ENCODE measurements around the gene FADD.

The FADD gene

DNA sequence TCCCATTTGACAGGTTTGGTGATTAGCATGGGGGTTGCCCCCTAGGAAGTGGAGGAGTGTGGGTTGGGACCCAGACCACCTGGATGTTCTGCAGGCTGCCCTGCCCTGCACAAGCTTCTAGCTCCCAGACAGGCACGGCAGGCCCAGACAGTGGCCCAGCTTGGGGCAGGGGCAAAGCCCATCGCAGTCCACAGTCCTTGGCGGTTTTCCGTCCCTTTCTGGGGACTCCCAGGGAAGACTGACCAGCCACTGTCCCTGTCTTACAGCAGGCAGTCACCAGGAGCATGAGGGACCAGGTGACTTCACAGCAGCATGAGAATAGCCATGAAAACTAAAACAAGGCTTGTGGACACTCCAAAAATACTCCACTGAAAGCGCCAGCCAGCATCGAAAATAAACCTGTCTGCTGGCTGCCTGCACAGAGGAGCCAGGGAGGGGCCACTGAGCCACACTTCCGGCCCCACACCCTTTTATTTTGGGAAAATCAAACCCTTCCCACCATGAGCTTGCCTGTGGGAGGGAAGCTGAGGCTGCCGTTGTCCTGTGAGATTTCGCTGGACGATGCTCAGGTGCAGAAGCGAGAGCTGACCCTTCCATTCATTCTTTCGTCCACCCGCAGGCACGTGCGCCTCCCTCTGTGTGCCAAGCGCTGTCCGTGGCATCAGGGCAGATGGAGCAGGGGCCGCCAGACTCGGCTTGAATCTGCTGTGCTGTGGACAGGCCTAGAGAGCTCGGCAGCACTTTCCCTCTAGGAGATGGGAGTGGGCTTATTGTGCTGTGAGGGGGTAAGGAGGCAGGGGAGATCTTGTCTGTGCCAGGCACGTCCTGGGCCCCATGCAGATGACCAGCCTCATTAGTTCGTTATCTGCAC is 28.0 kb downstream of the FADD start:
- DNase-seq = no peak

GRCh38 chr11:70233034-70233433 is 29.9 kb downstream of the FADD start:
- no peak for DNase-seq

DNA sequence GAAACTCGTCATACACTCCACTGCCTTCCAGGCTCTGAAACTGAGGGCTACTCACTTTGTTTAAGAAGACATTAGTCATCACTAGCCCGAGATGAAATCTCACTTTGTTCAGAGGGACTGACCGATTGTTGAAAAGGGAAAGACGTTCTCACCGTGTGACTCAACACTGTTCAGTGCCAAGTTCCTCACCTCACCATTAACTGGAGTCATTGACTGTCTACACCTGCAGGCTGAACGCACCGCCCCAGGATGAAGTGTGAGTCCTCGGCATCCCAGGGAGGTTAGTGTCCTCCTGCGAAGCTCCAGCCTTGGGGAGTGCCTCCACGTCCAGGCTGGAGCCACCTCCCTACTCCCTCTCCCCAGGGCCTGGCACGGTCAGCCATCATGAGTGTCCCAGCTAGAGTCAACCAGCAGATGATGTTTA is 30.4 kb downstream of the FADD start:
- no peak for DNase-seq

GRCh38 chr11:70233962-70234361 is 30.9 kb downstream of the FADD start:
- no peak for DNase-seq

GRCh38 chr11:70240337-70240736 is 37.2 kb downstream of the FADD start:
- DNase-seq = no peak

DNA sequence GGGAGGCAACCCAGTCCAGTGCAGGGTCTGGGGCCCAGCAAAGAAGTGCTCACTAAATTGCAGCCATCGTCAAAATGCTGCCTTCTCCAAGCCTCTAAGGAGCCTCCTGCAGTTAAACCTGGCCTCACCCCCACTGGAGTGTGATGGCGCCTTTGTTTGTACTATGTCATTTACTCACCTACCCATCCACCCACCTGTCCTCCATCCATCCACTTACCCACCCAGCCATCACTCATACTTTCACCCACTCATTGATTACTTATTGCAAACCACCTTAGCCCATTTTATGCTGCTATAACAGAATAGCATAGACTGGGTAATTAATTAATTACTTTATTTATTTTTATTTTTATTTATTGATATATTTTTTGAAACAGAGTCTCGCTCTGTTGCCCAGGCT is 38.6 kb downstream of the FADD start:
- no peak for DNase-seq

- DNase-seq = no peak
Measured at GRCh38 chr11:70242885-70243284, 39.8 kb downstream of the FADD start.

DNA sequence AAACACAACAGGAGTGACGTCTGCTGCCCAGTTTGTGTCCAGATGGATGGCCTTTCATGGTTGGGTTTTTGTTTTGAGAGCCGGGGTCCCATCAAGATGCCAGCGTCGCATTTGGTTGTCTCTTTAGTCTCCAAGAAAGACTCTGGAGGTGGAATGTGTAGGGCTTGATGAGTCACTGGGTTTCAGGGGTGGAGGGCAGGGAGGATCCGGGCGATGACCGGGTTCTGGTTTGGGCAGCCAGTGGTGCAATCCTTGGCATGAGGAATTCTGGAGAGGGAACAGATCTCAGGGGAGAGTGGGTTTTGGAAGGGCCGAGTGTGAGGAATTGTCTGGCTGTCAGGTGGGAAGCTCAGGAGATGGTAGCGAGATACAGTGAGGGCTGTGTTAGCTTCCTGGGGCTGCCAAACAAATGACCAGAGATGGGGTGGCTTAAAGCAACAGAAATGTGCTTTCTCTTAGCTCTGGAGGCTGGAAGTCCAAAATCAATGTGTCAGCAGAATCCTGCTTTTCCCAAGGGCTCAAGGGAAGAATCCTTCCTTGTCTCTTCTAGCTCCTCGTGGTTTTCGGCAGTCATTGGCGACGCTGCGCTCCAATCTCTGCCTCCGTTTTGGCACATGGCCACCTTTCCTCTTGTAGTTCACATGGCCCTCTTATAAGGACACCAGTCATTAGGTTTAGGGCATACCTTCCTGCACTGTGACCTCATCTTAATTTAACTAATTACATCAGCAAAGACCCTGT is 41.0 kb downstream of the FADD start:
- no peak for DNase-seq

DNA sequence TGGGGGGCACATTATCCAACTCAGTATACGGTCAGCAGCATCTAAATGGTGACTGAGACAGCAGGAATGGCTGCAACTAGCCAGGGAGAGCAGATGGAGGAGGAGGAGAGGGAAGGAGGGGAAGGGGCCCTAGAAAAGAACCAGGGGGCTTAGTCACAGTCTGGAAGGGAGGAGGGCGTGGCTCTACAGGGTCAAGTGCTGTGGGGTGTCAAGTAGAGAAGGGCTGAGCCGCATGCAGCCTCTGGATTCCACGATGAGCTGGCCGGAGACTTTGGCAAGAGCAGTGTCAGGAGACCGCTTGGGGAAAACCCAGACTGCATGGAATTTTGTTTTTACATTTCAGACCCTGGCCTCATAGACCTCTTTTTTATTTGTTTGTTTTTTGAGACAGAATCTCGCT is 41.6 kb downstream of the FADD start:
- DNase-seq = no peak

DNA sequence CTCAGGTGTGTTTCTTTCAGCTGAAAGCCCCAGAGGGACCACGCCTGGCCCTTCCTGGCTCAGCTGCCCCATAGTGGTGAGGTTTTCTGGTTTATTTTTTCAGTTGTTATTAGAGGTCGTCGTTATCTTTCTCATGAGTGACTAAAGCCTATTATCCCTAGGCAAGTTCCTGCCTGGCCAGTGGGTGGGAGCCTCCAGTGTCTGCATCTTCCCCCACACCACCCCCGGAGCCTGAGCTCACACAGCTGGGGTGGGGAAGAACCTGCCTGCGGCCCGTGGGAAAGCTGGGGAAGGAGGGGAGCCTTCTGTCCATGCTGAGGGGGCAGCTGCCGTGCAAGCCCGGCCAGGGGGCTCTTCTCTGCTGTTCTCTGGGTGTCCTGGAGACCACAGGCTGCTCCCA is 43.1 kb downstream of the FADD start:
- no peak for DNase-seq

DNA sequence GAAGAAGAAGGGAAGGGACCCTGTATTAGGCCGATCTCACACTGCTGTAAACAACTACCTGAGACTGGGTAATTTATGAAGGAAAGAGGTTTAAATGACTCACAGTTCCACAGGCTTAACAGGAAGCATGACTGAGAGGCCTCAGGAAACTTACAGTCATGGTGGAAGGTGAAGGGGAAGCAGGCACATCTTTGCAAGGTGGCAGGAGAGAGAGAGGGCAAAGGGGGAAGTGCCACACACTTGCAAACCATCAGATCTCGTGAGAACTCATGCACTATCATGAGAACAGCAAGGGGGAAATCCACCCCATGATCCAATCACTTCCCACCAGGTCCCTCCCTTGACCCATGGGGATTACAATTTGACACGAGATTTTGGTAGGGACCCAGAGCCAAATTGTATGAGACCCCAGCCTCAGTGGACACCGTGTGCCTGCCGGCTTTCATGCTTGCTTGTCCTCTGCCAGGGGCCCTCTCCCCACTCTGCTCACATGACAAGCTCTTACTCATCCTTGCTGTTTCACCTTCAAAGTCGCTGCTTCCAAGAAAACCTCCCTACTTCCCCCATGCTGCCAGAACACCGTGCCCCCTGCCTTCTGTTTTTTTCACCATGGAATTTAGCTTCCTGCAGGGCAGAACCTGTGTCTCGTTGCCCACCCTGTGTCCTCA is 44.1 kb downstream of the FADD start:
- no peak for DNase-seq

GRCh38 chr11:70247710-70248072 is 44.6 kb downstream of the FADD start:
- DNase-seq = peak in 10 of 51 donors; percentile 9 to 67 (median 26)

DNA sequence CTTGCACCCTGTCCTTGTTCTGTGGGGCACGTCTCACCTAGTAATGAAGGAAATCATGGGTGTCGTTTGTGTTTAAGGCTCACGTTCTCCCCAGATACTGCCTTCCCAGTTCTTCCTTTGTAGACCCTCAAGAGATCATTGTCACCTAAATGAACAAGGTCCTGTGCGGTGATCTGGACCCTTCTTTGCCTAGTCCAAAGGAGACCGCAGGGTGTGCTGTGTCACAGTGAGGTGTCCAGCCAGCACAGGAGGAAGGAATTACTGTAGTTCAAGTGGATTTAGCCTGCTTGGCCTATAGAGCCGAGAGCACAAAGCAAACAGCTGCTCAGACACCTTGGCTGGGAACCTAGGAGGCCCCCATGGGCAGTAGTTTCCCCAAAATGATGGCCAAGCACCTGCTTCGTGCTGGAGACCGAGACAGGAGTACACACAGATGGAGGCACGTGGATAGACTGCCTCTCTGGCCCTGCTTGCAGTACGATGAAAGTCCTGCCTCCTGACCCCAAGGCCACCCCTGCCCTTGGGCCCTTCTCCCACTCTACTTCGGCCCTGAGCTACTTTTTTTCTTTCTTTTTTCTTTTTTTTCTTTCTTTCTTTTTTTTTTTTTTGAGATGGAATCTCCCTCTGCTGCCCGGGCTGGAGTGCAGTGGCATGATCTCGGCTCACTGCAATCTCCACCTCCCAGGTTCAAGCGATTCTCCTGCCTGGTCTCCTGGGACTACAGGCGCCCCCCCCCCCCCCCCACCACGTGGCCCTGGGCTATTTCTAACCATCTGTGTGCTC is 48.0 kb downstream of the FADD start:
- DNase-seq = no peak

DNA sequence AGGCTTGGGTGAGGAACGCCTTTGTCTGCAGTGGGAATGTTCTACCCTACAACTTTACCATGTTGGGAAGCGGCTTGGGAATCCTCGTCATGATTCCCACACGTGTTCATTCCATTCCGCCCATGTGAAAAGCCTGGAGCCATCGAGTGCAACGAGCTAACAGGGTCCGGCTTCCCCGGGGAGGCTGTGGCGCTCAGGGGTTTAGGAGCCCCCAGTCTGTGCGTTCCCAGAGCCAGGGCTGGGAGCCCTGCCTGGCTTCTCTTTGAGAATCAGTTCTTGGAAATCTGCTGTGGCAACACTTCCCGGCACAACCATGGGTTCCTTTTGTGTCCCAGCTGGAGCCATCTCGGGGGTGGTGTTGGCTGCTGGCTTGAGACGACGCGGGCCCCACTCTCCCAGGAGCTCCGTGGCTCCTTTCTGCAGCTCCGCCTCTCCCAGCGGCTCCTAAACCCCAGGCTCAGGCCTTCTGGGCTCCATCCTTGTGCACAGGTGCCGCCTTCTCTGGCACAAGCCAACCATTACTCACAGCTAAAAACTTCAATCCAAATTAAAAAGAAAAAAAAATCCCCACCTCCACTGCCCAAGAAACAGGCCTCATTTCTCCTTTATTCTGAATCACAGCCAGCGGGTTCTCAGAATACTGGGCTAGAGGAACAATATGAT is 48.7 kb downstream of the FADD start:
- DNase-seq = peak in 27 of 51 donors; percentile 6 to 85 (median 24)

DNA sequence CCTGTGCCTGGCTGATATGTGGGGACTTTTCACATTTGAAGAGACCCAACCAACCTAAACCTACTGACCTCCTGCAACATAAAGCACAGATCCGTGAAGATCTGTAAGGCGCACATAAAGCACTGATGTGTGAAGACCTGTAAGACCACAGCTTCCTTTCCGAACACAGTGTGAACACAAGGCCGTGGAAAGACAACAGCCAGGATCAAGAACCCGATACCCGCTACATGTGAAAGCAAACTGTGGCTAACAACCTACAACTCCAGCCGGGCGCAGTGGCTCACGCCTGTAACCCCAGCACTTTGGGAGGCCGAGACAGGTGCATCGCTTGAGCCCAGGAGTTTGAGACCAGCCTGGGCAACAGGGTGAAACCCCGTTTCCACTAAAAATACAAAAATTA is 49.7 kb downstream of the FADD start:
- no peak for DNase-seq

GRCh38 chr11:70255477-70256116 is 52.5 kb downstream of the FADD start:
- no peak for DNase-seq
